GM18867 (cell line): Measurements from ENCODE around the gene MYF6.

Experiments used
- ATAC-seq: cut with Tn5 transposase; IDR thresholded peaks from one replicate; pipeline ENCODE4 v1.9.1; 2021; ENCODE audit warnings: mild to moderate bottlenecking, moderate library complexity; ENCODE audit not compliant: unreplicated experiment

The MYF6 gene

GRCh38 chr12:80749456-80749855 lies 42.0 kb downstream of the MYF6 start:
- no peak for ATAC-seq

- ATAC-seq, result no peak
These were observed 45.0 kb downstream of the MYF6 start for GRCh38 chr12:80752464-80752863.

GRCh38 chr12:80754274-80754673 lies 46.8 kb downstream of the MYF6 start:
- no peak for ATAC-seq

- peak; percentile 88 for ATAC-seq
These were observed 49.4 kb downstream of the MYF6 start for GRCh38 chr12:80756875-80757274.
